HCEC 1CT (cell line): Measurements from ENCODE around the gene CADM1.

Source experiments
- DNase-seq: peaks from one replicate; pipeline ENCODE4 v3.0.0-alpha.2; 2017

CADM1 gene

GRCh38 chr11:115515647-115516395 lies 11.6 kb upstream of the CADM1 start:
- no peak for DNase-seq

GRCh38 chr11:115506954-115507675 lies 2.9 kb upstream of the CADM1 start:
- DNase-seq = no peak

GRCh38 chr11:115505175-115505574 lies 960 bp upstream of the CADM1 start:
- no peak for DNase-seq

- DNase-seq = no peak
These were observed 334 bp downstream of the CADM1 start for GRCh38 chr11:115503886-115504275.

- no peak for DNase-seq
These were observed 931 bp downstream of the CADM1 start for GRCh38 chr11:115503083-115503885.

GRCh38 chr11:115502636-115503082 lies 1.6 kb downstream of the CADM1 start:
- DNase-seq = no peak

- DNase-seq = no peak
These were observed 2.2 kb downstream of the CADM1 start for GRCh38 chr11:115501893-115502589.

GRCh38 chr11:115501502-115501892 lies 2.7 kb downstream of the CADM1 start:
- DNase-seq = no peak

- no peak for DNase-seq
These were observed 3.4 kb downstream of the CADM1 start for GRCh38 chr11:115500547-115501501.

GRCh38 chr11:115499891-115500290 lies 4.3 kb downstream of the CADM1 start:
- DNase-seq = no peak

GRCh38 chr11:115499241-115499799 lies 4.9 kb downstream of the CADM1 start:
- no peak for DNase-seq

GRCh38 chr11:115498354-115498753 lies 5.9 kb downstream of the CADM1 start:
- DNase-seq = no peak

GRCh38 chr11:115497303-115497702 lies 6.9 kb downstream of the CADM1 start:
- no peak for DNase-seq

GRCh38 chr11:115496892-115497291 lies 7.3 kb downstream of the CADM1 start:
- DNase-seq = no peak

GRCh38 chr11:115493905-115494304 lies 10.3 kb downstream of the CADM1 start:
- no peak for DNase-seq

GRCh38 chr11:115493488-115493887 lies 10.7 kb downstream of the CADM1 start:
- no peak for DNase-seq

- no peak for DNase-seq
These were observed 14.7 kb downstream of the CADM1 start for GRCh38 chr11:115489466-115489865.

GRCh38 chr11:115488945-115489344 lies 15.3 kb downstream of the CADM1 start:
- DNase-seq = no peak

- DNase-seq = no peak
These were observed 22.7 kb downstream of the CADM1 start for GRCh38 chr11:115481528-115481927.

- no peak for DNase-seq
These were observed 23.6 kb downstream of the CADM1 start for GRCh38 chr11:115480611-115481010.

- DNase-seq = no peak
These were observed 26.8 kb downstream of the CADM1 start for GRCh38 chr11:115477410-115477809.
